Lower leg skin (tissue), 4 donors: Measurements from ENCODE around the gene LRP6. TPM values are rescaled to one million over a fixed set of nuclear protein-coding genes. Genes with fewer than 3 reads are reported as not detected.

Experiments
- DNase-seq, 2 donors: peaks; one replicate each; pipeline ENCODE4 v3.0.0-alpha.2; 2019; ENCODE audit warnings: low spot score in 2 of 2
- H3K4me3 ChIP-seq: fragments of 200-600 bp; sonication (generic); 2 replicates; pipeline ENCODE4 v1.5.1; 2017; ENCODE audit warnings: mild to moderate bottlenecking, low read depth; ENCODE audit not compliant: poor library complexity, severe bottlenecking
- POLR2A ChIP-seq, 2 donors: fragments of 450-650 bp; IDR thresholded peaks; one replicate each; pipeline ENCODE4 v1.6.1; 2016 to 2017; ENCODE audit warnings: antibody characterized with exemption in 2 of 2, mild to moderate bottlenecking in 1 of 2, moderate library complexity in 1 of 2
- WGBS, 2 donors: methylation state at CpG; one replicate each; pipeline ENCODE4 v1.1.5; 2018; 5-methylcytosine and 5-hydroxymethylcytosine counted together
- intact Hi-C: fragments of 100-400 bp; cut with DNase I; formaldehyde crosslinking; loops from one replicate; pipeline ENCODE4 v1.15.0; 2023; ENCODE audit warnings: low total_unique reads
- total RNA-seq, 4 donors: library from RNA; depleted of rRNA; stranded (reverse); fragments of >200 nt; gene quantifications; one replicate each; pipeline ENCODE4 v1.1.0, GENCODE V29; 2016
- TF ChIP-seq, protein P1 (sequence below), 3 donors: fragments of 450-650 bp; IDR thresholded peaks; one replicate each; pipeline ENCODE4 v1.5.1; 2016; ENCODE audit warnings: antibody characterized with exemption in 3 of 3, mild to moderate bottlenecking in 3 of 3, moderate library complexity in 2 of 3

Gene LRP6
- total RNA-seq, 4 donors from 2014 or later, result 19.6 to 37.3 (median 26.1) TPM

DNA sequence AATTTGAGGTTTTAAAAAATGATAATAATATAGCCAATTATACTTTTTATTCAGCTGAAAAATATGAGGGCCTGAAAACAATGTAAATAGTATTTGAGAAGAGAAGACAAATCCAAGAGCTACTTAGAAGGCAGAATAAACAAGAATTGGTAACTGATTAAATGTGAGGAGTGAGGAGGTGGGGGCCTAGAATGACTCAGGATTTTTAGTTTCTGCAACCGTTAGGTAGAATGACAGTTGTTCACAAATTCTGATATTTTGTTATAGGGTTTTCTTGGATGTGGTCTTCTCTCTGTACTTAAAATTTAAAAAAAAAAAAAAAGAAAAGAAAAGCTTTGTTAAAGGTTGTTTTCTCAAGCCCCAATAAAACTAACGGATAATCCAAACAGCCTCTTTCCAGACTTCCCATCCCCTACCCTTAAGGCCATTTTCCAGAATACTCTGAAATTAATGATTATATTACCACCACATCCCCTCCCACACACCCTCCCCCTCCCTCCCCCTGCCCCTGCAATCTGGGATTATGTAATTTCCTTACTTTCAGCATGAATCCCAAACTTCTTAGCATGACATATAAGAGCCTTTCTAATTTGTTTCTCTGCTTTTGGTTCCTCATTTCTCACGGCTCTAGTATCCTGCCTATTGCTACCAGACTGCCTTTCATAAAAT is 50.4 kb downstream of the LRP6 start:
- no peak for TF ChIP-seq POLR2A (IDR thresholded peaks at IDR 0.05)
- TF ChIP-seq, protein P1, sequence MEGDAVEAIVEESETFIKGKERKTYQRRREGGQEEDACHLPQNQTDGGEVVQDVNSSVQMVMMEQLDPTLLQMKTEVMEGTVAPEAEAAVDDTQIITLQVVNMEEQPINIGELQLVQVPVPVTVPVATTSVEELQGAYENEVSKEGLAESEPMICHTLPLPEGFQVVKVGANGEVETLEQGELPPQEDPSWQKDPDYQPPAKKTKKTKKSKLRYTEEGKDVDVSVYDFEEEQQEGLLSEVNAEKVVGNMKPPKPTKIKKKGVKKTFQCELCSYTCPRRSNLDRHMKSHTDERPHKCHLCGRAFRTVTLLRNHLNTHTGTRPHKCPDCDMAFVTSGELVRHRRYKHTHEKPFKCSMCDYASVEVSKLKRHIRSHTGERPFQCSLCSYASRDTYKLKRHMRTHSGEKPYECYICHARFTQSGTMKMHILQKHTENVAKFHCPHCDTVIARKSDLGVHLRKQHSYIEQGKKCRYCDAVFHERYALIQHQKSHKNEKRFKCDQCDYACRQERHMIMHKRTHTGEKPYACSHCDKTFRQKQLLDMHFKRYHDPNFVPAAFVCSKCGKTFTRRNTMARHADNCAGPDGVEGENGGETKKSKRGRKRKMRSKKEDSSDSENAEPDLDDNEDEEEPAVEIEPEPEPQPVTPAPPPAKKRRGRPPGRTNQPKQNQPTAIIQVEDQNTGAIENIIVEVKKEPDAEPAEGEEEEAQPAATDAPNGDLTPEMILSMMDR (IDR thresholded peaks at IDR 0.05), result no peak
- WGBS, 2 donors, result 57 to 65% methylated on average over 3 of the region's 3 CpGs
- no peak overlapping the region for H3K4me3 ChIP-seq
- DNase-seq, result no peak
- intact Hi-C loops, result no loop called here

DNA sequence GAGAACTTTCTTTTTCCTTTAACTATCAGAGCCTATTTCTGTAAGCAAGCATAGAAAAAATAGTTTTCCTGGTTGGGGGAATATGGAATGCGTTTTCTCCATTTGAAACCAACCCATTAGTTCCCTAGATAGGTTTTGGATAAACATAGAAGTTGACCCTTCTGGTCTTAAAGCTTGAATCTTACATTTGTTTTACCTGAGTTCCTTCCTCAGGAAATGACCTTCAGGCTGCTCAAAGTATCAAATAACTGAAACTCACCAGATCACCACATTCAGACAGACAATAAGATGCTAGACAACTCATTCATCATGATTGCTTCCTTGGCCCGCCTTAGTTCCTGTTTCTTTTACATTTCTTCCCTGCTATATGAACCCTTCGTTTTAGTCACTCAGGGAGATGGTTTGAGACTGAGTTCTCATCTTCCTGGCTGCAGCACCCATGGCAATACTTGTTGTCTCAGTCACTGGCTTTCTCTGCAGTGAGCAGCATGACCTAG is 52.2 kb downstream of the LRP6 start:
- 68% methylated on average over 3 of the region's 3 CpGs for WGBS, 2 donors
- no peak for DNase-seq
- intact Hi-C loops, result no loop called here
- TF ChIP-seq POLR2A (IDR thresholded peaks at IDR 0.05), result no peak
- TF ChIP-seq, protein P1 (IDR thresholded peaks at IDR 0.05), result no peak
- no peak overlapping the region for H3K4me3 ChIP-seq

DNA sequence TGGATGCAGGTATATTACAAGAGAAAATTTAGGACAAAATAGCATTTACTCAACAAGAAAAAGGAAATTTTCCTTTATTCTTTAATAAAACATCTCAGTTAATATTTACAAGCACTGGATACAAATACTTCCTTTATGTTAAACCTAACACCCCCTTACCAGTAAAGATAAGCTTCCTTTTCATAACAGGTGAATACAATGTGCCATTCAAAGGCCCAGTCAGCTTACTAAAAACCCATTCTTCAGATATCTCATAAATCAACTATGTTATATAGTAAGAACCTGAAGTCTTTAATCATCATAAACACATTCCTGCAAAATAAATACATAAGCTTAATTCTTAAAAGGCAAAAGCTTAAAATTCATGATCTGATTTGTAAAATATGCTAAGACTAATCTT is 52.6 kb downstream of the LRP6 start:
- no peak overlapping the region for H3K4me3 ChIP-seq
- TF ChIP-seq, protein P1 (IDR thresholded peaks at IDR 0.05), result no peak
- no peak for TF ChIP-seq POLR2A (IDR thresholded peaks at IDR 0.05)
- intact Hi-C loops, result no loop called here
- DNase-seq, result no peak

DNA sequence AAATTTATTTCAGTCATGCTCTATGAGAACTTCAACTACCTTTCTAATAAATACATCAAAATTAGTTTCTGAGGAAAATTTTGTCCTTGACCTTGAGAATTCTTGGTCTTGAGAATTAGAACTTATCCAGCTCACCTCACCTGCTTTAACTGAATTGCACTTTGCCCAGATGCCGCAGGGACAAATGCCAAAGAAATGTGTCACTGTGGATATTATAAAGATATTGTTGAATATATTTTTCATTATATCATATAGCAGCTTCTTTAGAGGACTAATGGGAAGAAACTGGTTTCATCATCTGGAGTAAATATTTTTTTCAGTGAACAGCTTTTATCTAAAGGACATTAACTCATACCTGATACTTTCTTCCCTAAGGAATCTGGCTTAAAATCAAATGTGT is 54.1 kb downstream of the LRP6 start:
- no peak for DNase-seq
- TF ChIP-seq POLR2A (IDR thresholded peaks at IDR 0.05), result no peak
- TF ChIP-seq, protein P1 (IDR thresholded peaks at IDR 0.05), result no peak
- H3K4me3 ChIP-seq, result no peak overlapping the region
- intact Hi-C loops, result no loop called here
- 79 to 91% methylated on average over 1 of the region's 1 CpG for WGBS, 2 donors

DNA sequence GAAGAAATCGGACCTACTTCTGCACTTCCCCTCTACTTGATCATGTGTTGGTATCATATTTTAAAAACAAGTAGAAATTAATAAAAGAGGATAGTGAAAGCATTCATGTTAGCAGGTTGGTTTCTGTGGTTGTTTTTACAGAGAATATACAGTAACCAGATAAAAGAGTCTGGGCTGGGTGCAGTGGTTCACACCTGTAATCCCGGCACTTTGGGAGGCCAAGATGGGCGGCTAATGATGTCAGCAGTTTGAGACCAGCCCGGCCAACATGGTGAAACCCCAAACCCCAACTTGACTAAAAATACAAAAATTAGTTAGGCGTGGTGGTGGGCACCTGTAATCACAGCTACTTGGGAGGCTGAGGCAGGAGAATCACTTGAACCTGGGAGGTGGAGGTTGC is 55.9 kb downstream of the LRP6 start:
- no peak for DNase-seq
- intact Hi-C loops, result no loop called here
- WGBS, 2 donors, result 88 to 94% methylated on average over 5 of the region's 5 CpGs
- TF ChIP-seq, protein P1 (IDR thresholded peaks at IDR 0.05), result no peak
- no peak for TF ChIP-seq POLR2A (IDR thresholded peaks at IDR 0.05)
- no peak overlapping the region for H3K4me3 ChIP-seq

DNA sequence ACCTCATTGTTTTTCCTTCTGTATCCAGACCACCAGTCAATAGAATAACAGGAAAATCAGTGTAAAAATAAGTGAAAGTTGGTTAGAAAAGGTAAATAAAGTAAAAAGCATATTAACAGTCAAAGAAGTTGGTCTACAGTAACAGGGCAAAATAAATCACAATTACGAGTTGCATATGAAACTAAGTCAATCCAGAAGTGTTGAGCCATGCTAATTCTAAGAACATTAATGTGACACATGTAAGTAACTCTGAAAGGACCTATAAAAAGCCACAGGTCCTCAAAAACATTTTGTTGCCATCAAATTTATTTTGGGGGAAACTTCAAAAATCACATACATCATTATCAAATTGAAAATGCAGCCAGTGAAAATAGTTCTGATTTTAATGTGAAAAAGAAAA is 56.4 kb downstream of the LRP6 start:
- TF ChIP-seq, protein P1 (IDR thresholded peaks at IDR 0.05), result no peak
- no peak overlapping the region for H3K4me3 ChIP-seq
- intact Hi-C loops, result no loop called here
- no peak for DNase-seq
- 87 to 88% methylated on average over 1 of the region's 1 CpG for WGBS, 2 donors
